Cardiac septum (tissue), 1 donor: ENCODE results near the gene ARHGAP11A. TPM values are rescaled to one million over a fixed set of nuclear protein-coding genes. Genes with fewer than 3 reads are reported as not detected.
"Not testable (repeated sequence)": the region's sequence is repeated elsewhere in the genome, so short reads cannot be mapped to it uniquely, and the experiment has no call there.

Experiments
- DNase-seq: peaks from one replicate; pipeline ENCODE4 v3.0.0-alpha.2; 2020; ENCODE audit warnings: low spot score
- intact Hi-C: fragments of 100-400 bp; cut with DNase I; formaldehyde crosslinking; loops from one replicate; pipeline ENCODE4 v1.14.0; 2022
- long read RNA-seq: library from polyadenylated mRNA; unstranded; transcript quantifications from one replicate; pipeline ENCODE4 v2.0.0, GENCODE V29; 2021
- total RNA-seq: library from RNA; stranded (reverse); fragmentation: NEBNext Ultra II Directional; extraction: Animal tissue kit (Norgen Biotek cat#: 25700); gene quantifications from one replicate; pipeline ENCODE4 v1.2.1, GENCODE V29; 2021
- donor health status: DM: no; HTN: no; CAD: no.

ARHGAP11A gene
- 1.7 TPM for total RNA-seq
- long read RNA-seq, result 0 reads

- peak; percentile 90 for DNase-seq
- intact Hi-C loops, result not testable (repeated sequence)
Observed at GRCh38 chr15:32615051-32615870, at the start of gene ARHGAP11A. Gene ARHGAP11A (plus strand): TSS chr15:32615504. CDS start chr15:32616212, 708 bp downstream.

GRCh38 chr15:32568988-32569387, 46.3 kb upstream of the ARHGAP11A start:
- intact Hi-C loops, DNase-seq: not testable (repeated sequence)

GRCh38 chr15:32578482-32578881, 36.8 kb upstream of the ARHGAP11A start:
- DNase-seq, intact Hi-C loops: not testable (repeated sequence)

DNA sequence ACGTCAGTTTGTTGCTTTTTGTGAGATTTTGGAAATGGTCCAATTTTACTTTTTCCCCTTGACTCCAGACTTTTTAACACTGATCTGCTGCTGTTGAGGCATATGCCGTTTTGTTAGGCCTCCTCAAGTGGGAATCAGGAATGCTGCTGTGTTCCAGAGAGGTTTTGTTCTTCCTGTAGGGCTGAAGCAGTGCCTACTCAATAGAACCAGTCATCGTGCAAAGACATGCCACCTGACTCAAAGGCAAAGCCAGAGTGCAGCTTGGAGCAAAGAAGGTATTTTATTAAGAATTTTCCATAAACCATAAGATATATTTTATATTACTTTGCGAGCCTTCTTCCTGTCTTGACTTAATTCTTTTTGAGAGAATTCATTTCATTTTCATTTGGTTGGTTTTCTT, 29.5 kb upstream of the ARHGAP11A start:
- intact Hi-C loops, DNase-seq: not testable (repeated sequence)

DNA sequence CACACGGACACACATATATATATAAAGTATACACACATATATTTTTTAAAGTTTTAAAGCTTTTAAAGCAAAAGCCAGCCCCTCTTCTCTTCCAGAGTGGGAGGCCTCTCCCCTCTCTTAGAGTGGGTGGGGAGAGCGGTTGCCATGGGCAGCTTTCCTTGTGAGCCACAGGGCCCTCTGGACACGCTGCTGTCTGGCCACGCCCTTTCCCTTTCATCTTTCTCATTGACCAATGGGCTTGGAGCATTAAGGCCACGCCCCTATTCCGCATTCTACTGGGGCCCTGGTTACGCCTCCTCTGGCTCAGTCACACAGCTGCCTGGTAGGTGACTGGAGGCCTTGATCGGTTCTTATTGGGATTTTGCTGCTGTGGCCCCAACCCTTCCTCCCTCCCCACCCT, 22.2 kb upstream of the ARHGAP11A start, which contains the start of gene GOLGA8N:
Gene GOLGA8N, plus strand, starts transcription at position 306 of the 400 bp plus-strand sequence.
- intact Hi-C loops, DNase-seq: not testable (repeated sequence)

GRCh38 chr15:32609518-32609917, 5.8 kb upstream of the ARHGAP11A start:
- intact Hi-C loops, DNase-seq: not testable (repeated sequence)

DNA sequence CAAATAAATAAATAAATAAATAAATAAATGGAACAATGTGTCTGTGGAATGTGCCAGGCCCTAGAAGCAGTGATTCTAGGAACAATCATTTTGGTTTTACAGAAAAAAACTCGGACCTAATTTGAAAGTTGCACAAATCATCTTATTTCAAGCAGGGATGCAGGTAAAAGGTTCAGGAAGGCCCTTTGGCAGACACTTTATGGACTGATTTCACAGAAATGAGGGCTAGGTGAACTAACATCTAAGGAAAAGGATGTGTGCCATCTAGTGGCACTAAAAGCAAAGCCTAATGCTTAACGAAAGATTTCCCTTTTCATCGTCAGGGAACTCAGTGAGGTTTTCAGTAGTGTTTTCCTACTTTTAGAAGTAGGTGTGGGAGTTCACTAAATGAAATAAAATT, 4.6 kb upstream of the ARHGAP11A start:
- DNase-seq, intact Hi-C loops: not testable (repeated sequence)

DNA sequence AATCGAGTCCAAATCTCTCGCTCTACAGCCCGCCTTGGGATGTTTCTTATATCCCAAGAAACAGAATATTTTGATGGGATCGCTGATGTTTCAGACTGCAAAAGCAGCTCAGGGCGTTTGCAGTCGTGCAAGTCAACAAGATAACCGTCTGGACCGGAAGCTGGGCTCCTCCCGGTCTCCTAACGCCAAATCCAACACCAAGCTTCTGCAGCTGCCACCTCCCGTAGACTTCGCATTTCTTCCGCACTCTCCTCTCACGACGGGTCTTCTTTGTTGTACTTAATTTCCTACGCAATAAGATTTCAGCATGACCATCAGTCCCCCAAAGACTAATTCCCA, 623 bp upstream of the ARHGAP11A start:
- intact Hi-C loops, DNase-seq: not testable (repeated sequence)

DNA sequence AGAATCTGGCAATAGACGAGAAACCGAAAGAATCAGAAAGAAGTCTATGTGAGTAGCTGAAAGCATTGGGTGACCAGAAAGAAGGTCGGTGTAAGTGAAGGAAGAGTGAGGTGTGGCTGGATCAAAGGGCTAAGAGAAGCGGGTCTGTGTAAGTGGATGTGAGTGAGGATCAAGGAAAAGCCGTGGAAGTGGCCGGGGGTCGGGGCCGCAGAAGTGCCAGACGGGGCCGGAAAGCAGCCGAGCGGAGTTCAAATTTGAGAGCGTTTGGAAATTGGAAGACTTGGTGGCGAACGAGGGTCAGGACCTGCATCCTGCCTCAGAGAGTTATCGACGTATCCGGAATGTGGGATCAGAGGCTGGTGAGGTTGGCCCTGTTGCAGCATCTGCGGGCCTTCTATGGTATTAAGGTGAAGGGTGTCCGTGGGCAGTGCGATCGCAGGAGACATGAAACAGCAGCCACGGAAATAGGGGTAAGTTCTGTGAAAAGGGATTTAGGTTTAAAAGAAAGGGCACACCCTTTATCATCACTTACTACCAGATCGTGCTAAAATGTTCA, 645 bp downstream of the ARHGAP11A start:
- intact Hi-C loops, DNase-seq: not testable (repeated sequence)

DNA sequence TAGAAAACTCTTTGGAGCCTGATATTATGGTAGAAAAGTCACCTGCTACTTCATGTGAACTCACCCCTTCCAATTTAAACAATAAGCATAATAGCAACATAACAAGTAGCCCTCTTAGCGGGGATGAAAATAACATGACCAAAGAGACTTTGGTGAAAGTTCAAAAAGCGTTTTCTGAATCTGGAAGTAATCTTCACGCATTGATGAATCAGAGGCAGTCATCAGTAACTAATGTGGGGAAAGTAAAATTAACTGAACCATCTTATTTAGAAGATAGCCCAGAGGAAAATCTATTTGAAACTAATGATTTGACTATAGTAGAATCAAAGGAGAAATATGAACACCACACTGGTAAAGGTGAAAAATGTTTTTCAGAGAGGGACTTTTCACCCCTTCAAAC, 21.1 kb downstream of the ARHGAP11A start:
- intact Hi-C loops, result no loop called here

DNA sequence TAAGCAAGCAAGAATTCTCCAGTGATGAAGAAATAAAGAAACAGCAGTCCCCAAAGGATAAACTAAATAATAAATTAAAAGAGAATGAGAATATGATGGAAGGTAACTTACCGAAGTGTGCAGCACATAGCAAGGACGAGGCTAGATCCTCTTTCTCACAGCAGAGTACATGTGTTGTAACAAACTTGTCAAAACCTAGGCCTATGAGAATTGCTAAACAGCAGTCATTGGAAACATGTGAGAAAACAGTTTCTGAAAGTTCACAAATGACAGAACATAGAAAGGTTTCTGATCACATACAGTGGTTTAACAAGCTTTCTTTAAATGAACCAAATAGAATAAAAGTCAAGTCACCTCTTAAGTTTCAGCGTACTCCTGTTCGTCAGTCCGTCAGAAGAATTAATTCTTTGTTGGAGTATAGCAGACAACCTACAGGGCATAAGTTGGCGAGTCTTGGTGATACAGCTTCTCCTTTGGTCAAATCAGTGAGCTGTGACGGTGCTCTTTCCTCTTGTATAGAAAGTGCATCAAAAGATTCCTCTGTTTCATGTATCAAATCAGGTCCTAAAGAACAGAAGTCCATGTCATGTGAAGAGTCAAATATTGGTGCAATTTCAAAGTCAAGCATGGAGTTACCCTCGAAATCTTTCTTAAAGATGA, 21.7 kb downstream of the ARHGAP11A start:
- DNase-seq, result no peak
- intact Hi-C loops, result no loop called here

More for the DNA sequence above, 21.1 kb downstream of the ARHGAP11A start:
- no peak for DNase-seq

GRCh38 chr15:32637704-32638103, 22.4 kb downstream of the ARHGAP11A start:
- intact Hi-C loops, result no loop called here
- no peak for DNase-seq

DNA sequence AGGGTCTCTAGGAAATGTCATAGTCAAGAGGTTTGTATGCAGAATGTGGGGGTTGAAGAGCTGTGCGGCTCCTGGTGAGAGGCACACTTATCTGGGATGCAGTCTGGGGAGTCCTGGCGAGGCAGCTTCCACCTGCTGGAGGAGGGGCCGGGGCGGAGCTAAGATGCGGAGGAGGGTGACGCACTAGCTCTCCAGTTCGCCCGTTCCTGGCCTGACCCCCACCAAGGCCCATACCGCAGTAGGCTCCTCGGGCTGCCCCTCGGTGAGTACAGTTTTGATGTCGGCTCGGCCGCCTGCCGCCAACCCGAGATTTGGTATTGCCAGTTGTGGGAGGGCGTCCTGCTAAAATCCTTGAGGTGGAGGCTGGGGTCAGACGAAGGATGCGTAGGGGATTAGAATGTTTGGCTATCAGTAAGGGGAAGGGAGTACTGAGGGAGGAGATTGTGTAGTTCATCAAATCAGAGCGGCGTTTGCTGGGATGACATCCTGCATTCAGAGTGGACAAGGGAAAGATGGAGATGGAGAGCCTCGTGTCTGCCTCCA, 26.3 kb downstream of the ARHGAP11A start, which contains the start of gene SCG5:
Gene SCG5, plus strand, starts transcription at position 194 of the 543 bp plus-strand sequence. CDS start 1,883 bp downstream, outside the sequence.
- intact Hi-C loops, result no loop called here
- no peak for DNase-seq

DNA sequence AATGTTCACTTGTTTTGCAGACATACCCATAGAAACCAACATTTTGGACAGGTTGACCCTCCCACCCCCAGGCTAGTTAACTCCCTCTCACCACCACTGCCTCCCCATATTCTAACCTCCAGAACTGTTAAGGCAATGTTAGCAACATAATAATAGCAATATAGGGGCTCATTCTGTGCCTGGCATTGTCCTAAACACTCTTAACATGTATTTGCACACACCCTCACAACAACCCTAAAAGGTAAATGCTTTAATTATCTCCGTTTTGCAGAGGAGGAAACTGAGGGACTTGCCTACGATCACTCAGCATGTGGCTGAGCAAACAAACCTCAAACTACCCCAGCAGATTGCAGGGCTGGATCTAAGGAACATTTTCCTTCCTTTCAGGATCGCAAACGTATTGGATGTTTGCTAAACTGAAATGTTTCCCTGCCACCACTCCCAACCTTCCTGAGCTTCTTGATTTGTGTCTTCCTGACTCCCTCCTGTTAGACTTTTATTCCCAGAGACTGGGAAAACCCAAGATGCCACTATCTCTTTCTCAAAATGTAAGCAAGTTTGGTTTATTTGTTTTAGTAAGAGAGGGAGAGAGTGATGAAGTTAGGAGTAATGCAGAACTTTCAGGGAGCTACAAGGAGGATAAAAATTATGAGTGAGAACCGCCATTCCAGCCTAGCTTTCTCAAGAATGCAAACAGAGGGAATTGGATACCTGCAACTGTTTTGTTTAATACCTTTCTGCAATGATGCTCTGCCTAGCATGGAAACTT, 27.5 kb downstream of the ARHGAP11A start:
- intact Hi-C loops, result no loop called here

DNA sequence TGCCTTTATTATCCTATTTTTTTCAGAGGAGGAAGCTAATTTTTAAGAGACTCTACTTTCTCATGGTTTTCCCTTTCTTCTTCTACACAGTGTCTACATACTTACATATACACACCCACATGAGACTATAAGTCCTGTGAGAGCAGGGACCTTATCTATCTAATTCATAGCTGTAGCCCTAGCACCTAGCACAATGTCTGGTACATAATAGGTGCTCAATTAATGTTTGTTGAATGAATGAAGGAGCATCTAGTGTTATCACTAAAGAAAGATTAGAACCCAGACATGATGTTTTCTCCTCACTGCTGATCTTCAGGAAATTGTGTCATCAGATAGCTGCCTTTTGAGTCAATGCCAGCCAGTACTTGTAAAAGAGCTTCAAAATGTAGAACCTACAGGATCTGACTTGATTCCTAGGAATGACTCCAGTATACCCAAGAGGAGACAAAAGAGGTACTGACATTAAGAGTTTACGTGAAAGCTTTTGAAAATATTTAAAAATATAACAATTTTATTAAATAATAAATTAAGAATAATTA, 28.7 kb downstream of the ARHGAP11A start:
- no peak for DNase-seq
- intact Hi-C loops, result no loop called here

More for the DNA sequence above, 27.5 kb downstream of the ARHGAP11A start:
- DNase-seq, result no peak

DNA sequence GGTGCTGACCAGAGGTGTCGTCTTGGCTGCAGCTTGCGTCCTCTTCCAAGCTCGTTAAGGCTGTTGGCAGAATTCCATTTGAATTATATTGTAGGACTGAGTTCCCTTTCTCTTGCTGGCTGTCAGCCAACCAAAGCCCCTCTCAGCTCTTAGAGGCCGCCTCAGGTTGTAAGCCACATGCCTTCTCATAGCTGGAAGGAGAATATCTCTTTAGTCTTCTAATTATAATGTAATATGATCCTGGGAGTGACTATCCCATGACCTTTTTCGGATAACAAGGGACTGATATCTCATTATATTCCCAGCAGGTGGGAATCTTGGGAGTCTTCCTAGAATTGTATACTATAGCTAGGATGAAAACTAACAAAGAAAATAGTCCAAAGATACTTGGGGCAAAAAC, 31.0 kb downstream of the ARHGAP11A start:
- intact Hi-C loops, result no loop called here
- DNase-seq, result no peak

DNA sequence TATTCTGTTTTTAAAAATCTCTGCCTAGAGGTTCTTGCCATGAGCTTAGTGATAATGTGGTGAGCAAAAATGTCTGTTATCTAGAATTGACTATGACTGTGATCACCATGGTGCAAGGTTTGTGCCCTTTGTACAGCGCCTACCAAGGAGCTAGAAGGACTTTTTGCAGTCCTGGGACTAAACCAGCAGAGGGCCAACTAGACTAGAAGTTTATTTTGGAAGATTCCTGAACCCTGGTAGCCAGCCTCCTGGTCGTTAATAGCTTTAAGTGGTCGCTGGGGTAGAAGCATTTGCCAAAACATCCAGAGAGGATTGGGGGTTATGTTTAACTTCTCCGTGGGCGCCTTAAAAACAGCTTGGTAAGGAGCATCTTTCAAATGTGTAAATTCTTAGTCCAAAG, 34.0 kb downstream of the ARHGAP11A start:
- no peak for DNase-seq
- intact Hi-C loops, result no loop called here

DNA sequence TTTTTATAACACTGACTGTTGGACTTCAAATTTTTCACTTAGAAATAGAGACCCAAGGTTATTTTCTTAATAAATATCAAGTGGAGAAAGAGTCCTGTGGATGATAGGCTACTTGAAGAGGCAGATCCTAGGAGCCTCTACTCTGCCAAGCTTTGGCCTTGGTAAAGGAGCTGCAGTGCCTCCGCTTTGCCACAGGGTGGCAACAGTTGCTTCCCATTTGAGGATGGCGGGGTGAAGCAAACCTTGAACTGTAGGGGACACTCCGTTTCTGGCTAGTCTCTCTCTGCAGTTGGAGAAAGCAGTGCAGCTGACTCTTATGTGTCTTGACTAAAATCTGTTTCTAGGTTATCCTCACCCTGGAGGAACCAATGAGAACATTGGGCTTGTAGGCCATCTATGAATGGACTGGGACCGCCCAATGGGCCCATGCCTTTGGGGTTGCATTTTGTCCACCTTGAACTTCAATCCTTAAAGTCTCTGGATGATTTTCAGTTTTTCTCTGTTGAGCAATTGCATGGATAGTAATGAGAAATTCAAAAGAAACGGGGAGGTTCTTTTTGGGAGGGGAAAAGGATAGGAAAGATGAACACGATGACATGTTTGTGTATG, 36.0 kb downstream of the ARHGAP11A start:
- intact Hi-C loops, result no loop called here
- DNase-seq, result no peak

DNA sequence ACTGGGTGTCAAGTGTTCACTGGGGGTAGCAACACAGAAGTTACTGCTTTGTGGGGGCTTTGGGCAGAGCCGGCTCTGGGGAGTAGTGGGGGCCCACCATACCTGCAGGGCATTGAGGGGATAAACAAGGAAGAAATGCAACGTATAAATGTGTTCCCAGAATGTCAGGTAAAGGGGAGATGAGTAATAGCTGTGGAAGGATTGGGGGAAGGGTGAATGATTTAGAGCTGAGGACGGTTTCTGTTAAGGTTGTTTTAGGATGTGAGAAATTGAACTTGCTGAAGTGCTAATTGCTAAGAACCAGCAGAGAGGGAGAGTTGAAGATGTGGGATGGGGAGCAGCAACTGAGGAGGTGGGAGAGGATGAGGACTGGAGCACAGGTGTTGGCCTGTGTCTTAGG, 36.9 kb downstream of the ARHGAP11A start:
- DNase-seq, result no peak
- intact Hi-C loops, result no loop called here
